Caco-2 (cell line): ENCODE measurements around the gene LMAN1L. TPM values are rescaled to one million over a fixed set of nuclear protein-coding genes. Genes with fewer than 3 reads are reported as not detected.

Source experiments
- BruUV-seq: library from RNA; stranded (reverse); fragments of 400-500 nt; replicated peaks from 2 replicates; lab custom pipeline; 2021; lab: Mats Ljungman, UMichigan
- CTCF ChIA-PET: fragments of 300-600 bp; sonication (Branson Sonifier 250); formaldehyde crosslinking; loops from one replicate; lab custom pipeline; 2022; ENCODE audit warnings: antibody characterized with exemption; lab: Charles Lee
- POLR2A ChIA-PET: fragments of 300-600 bp; sonication (Branson Sonifier 250); formaldehyde crosslinking; loops from one replicate; lab custom pipeline; 2022; ENCODE audit warnings: antibody characterized with exemption; lab: Charles Lee
- DNase-seq, 2 experiments: peaks; one replicate each; pipeline versions ENCODE4 v3.0.0 to v3.0.0-alpha.2; 2020 to 2022
- H3K27me3 ChIP-seq: replicated peaks from 2 replicates; pipeline ENCODE4 v1.6.0; 2011; ENCODE audit warnings: low read length; ENCODE audit not compliant: control insufficient read depth, insufficient read depth
- H3K36me3 ChIP-seq: 2 replicates; pipeline ENCODE4 v1.5.1; 2011; ENCODE audit warnings: low read length; ENCODE audit not compliant: control insufficient read depth, insufficient read depth
- H3K4me1 ChIP-seq: fragments of 250-450 bp; sonication (Bioruptor Pico); 2 replicates; pipeline ENCODE4 v1.5.1; 2020; ENCODE audit warnings: mild to moderate bottlenecking
- H3K4me3 ChIP-seq: 2 replicates; pipeline ENCODE4 v1.5.1; 2011; ENCODE audit warnings: low read depth, mild to moderate bottlenecking, control low read depth, low read length
- H3K9me3 ChIP-seq: fragments of 250-450 bp; sonication (Bioruptor Pico); 2 replicates; pipeline ENCODE4 v1.5.1; 2020; ENCODE audit warnings: mild to moderate bottlenecking, moderate library complexity
- H3K27ac Mint-ChIP-seq: one replicate; pipeline ENCODE4 v1.8.0; 2022; ENCODE audit warnings: mixed read lengths; ENCODE audit not compliant: unreplicated experiment
- H3K27me3 Mint-ChIP-seq: one replicate; pipeline ENCODE4 v1.8.0; 2022; ENCODE audit warnings: mixed read lengths; ENCODE audit not compliant: insufficient read depth, unreplicated experiment
- H3K36me3 Mint-ChIP-seq: one replicate; pipeline ENCODE4 v1.8.0; 2022; ENCODE audit warnings: mild to moderate bottlenecking, mixed read lengths; ENCODE audit not compliant: insufficient read depth, unreplicated experiment
- H3K4me1 Mint-ChIP-seq: one replicate; pipeline ENCODE4 v1.8.0; 2022; ENCODE audit warnings: low read depth, mixed read lengths; ENCODE audit not compliant: unreplicated experiment
- H3K4me3 Mint-ChIP-seq: one replicate; pipeline ENCODE4 v1.8.0; 2022; ENCODE audit warnings: mild to moderate bottlenecking, moderate library complexity, mixed read lengths; ENCODE audit not compliant: unreplicated experiment
- H3K9me3 Mint-ChIP-seq: one replicate; pipeline ENCODE4 v1.8.0; 2022; ENCODE audit warnings: mixed read lengths; ENCODE audit not compliant: unreplicated experiment
- CTCF ChIP-seq, 2 experiments: fragments of 200-600 bp in 1 of 2; IDR thresholded peaks; 1 replicate in 1 of 2; 2 replicates in 1 of 2; pipeline versions ENCODE4 v1.5.1 to v1.8.0; 2011 to 2022; ENCODE audit warnings: antibody characterized with exemption in 1 of 2, control low read depth in 1 of 2, inconsistent platforms in 1 of 2, low read depth in 1 of 2, low read length in 1 of 2, mild to moderate bottlenecking in 1 of 2, moderate library complexity in 1 of 2; ENCODE audit not compliant: insufficient read depth in 1 of 2, severe bottlenecking in 1 of 2, unreplicated experiment in 1 of 2
- intact Hi-C: fragments of 100-400 bp; cut with micrococcal nuclease; formaldehyde crosslinking; loops from one replicate; pipeline ENCODE4 v1.10.0; 2022; ENCODE audit not compliant: unreplicated experiment
- total RNA-seq: library from RNA; stranded (reverse); gene quantifications from 2 replicates; pipeline ENCODE4 v1.2.3, GENCODE V29; 2022

LMAN1L gene
- total RNA-seq, 1 experiment from 2014 or later, result not detected

- intact Hi-C loops, result loop anchor here (2.0 kb wide), 1 partner anchor 26 kb away; no protein-coding TSS in a partner anchor
- Histone ChIP-seq H3K4me1 (no peaks in the 10 kb centered on the region), H3K27me3 (no peaks in the 10 kb centered on the region), H3K9me3 (no peaks in the 10 kb centered on the region), H3K36me3 (no peaks in the 10 kb centered on the region), H3K4me3 (no peak overlapping the region)
- H3K9me3 Mint-ChIP-seq, result no peaks in the 10 kb centered on the region
- BruUV-seq, result no TSS peak
- no peak for TF ChIP-seq CTCF (IDR thresholded peaks at IDR 0.05; ENCODE audit: insufficient read depth in 1 of 2, low read depth in 1 of 2, low read length in 1 of 2, severe bottlenecking in 1 of 2, unreplicated experiment in 1 of 2)
- ChIA-PET CTCF (interaction anchor here (0.5 to 0.6 kb wide), 2 partner anchors 22 to 53 kb away, joined by 3 read pairs; no protein-coding TSS in a partner anchor), POLR2A (no interaction called here)
- H3K4me1 Mint-ChIP-seq, result no peaks in the 10 kb centered on the region
- no peak overlapping the region for H3K27ac Mint-ChIP-seq
- H3K36me3 Mint-ChIP-seq, result peaks cover 15% of the 10 kb centered on the region
- no peak overlapping the region for H3K4me3 Mint-ChIP-seq
- no peak for DNase-seq
- peaks cover 3% of the 10 kb centered on the region for H3K27me3 Mint-ChIP-seq
Observed at GRCh38 chr15:74809242-74809641, 3.4 kb upstream of the LMAN1L start.

GRCh38 chr15:74809956-74810355 lies 2.7 kb upstream of the LMAN1L start:
- DNase-seq, result no peak
- Histone ChIP-seq H3K4me3 (no peak overlapping the region), H3K9me3 (no peaks in the 10 kb centered on the region), H3K4me1 (no peaks in the 10 kb centered on the region), H3K27me3 (no peaks in the 10 kb centered on the region), H3K36me3 (no peaks in the 10 kb centered on the region)
- Mint-ChIP-seq H3K36me3 (peaks cover 13% of the 10 kb centered on the region), H3K9me3 (no peaks in the 10 kb centered on the region), H3K27me3 (peaks cover 3% of the 10 kb centered on the region), H3K27ac (no peak overlapping the region), H3K4me1 (no peaks in the 10 kb centered on the region), H3K4me3 (no peak overlapping the region)
- no peak for TF ChIP-seq CTCF (IDR thresholded peaks at IDR 0.05; ENCODE audit: insufficient read depth in 1 of 2, low read depth in 1 of 2, low read length in 1 of 2, severe bottlenecking in 1 of 2, unreplicated experiment in 1 of 2)
- ChIA-PET CTCF (no interaction called here), POLR2A (no interaction called here)
- intact Hi-C loops, result loop anchor here (2.0 kb wide), 1 partner anchor 25 kb away; no protein-coding TSS in a partner anchor
- BruUV-seq, result no TSS peak

DNA sequence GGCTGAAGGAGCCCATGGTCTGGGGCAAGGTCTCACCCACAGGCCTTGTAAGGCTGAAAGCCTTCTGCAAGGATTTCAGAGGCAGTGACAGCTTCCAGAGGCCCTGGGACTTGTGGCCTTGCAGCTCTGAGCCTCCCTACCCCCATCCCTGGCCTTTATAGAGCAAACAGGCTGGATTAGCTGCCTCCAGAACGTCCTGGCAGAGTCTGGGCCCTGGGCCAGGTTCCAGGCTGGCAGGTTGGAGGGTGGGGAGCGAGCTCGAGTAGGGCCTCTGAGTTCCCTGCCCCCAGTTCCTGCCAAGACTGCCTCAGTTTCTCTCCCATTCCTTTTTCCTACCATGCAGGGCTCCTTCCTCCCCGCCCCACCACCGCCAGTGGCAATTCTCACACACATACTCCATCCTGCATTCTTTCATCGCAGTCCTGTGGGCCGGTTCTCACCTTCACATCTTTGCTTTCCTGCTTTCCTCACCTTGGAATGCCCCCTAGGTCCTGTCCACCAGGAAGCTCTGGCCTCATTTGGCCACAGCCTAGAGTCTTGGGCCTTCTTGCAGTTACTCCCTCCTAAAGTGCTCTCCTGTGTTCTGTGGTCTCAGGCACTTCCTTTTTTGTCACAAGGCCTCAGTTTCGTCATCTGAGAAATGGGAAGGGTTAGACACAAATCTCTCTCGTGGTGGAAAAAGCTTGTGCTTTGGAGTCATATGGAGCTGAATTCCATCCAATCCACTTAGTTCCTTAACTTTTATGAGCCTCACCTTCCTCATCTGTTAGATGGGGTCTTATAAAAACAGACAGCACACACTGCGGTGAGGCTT lies 2.7 kb downstream of the LMAN1L start:
- H3K27me3 ChIP-seq, result no peaks in the 10 kb centered on the region; the same call in 1 of the 2 replicates
- H3K4me3 ChIP-seq, result no peak overlapping the region
- H3K36me3 ChIP-seq, result no peaks in the 10 kb centered on the region
- Mint-ChIP-seq H3K27ac (no peak overlapping the region), H3K4me3 (no peak overlapping the region), H3K27me3 (peaks cover 3% of the 10 kb centered on the region), H3K9me3 (no peaks in the 10 kb centered on the region), H3K36me3 (no peaks in the 10 kb centered on the region), H3K4me1 (no peaks in the 10 kb centered on the region)
- H3K4me1 ChIP-seq, result no peaks in the 10 kb centered on the region
- ChIA-PET POLR2A (no interaction called here), CTCF (no interaction called here)
- no peak for DNase-seq
- BruUV-seq, result no TSS peak
- H3K9me3 ChIP-seq, result no peaks in the 10 kb centered on the region
- intact Hi-C loops, result no loop called here
- no peak for TF ChIP-seq CTCF (IDR thresholded peaks at IDR 0.05; ENCODE audit: insufficient read depth in 1 of 2, low read depth in 1 of 2, low read length in 1 of 2, severe bottlenecking in 1 of 2, unreplicated experiment in 1 of 2)
